Testis (tissue), 3 donors: Measurements from ENCODE around the gene NAPB. TPM values are rescaled to one million over a fixed set of nuclear protein-coding genes. Genes with fewer than 3 reads are reported as not detected.

Source experiments
- DNase-seq: peaks from one replicate; pipeline ENCODE4 v3.0.0-alpha.2; 2019
- H3K27ac ChIP-seq, 2 donors: fragments of 200-600 bp; sonication (generic); one replicate each; pipeline ENCODE4 v1.5.1; 2019
- H3K27me3 ChIP-seq: fragments of 200-600 bp; sonication (generic); one replicate; pipeline ENCODE4 v1.5.1; 2019
- H3K36me3 ChIP-seq: fragments of 200-600 bp; sonication (generic); one replicate; pipeline ENCODE4 v1.5.1; 2017; ENCODE audit warnings: low read depth; ENCODE audit errors: missing control alignments
- H3K4me1 ChIP-seq: fragments of 200-600 bp; sonication (generic); one replicate; pipeline ENCODE4 v1.5.1; 2019
- H3K4me3 ChIP-seq, 2 donors: fragments of 200-600 bp; sonication (generic); one replicate each; pipeline ENCODE4 v1.5.1; 2017 to 2019
- H3K9me3 ChIP-seq: fragments of 200-600 bp; sonication (generic); one replicate; pipeline ENCODE4 v1.5.1; 2017
- CTCF ChIP-seq, 3 experiments: fragments of 450-650 bp in 2 of 3; fragments of 200-600 bp in 1 of 3; sonication (generic) in 1 of 3; IDR thresholded peaks; one replicate each; pipeline ENCODE4 v1.5.1; 2016 to 2019; ENCODE audit warnings: antibody characterized with exemption in 3 of 3, mild to moderate bottlenecking in 2 of 3, moderate library complexity in 1 of 3
- POLR2A ChIP-seq: fragments of 450-650 bp; IDR thresholded peaks from one replicate; pipeline ENCODE4 v1.6.1; 2017; ENCODE audit warnings: antibody characterized with exemption, mild to moderate bottlenecking, moderate library complexity
- WGBS, 2 donors: methylation state at CpG; one replicate each; pipeline ENCODE4 v1.1.5; 2018; 5-methylcytosine and 5-hydroxymethylcytosine counted together
- intact Hi-C: fragments of 100-400 bp; cut with DNase I; formaldehyde crosslinking; loops from one replicate; pipeline ENCODE4 v1.15.1; 2023; ENCODE audit warnings: low total_unique reads
- polyA plus RNA-seq: library from polyadenylated mRNA; stranded (reverse); fragments of 350-450 nt; fragmentation: Illumina TruSeq; extraction: RNeasy Lipid Tissue Mini Kit (QIAGEN cat#74804); gene quantifications from one replicate; pipeline ENCODE4 v1.2.3, GENCODE V29; 2014; ENCODE audit warnings: low read depth, low replicate concordance; ENCODE audit not compliant: insufficient read depth
- total RNA-seq, 2 donors: library from RNA; depleted of rRNA; stranded (reverse); fragments of >200 nt; gene quantifications; one replicate each; pipeline ENCODE4 v1.2.3, GENCODE V29; 2016

Gene NAPB
- total and polyA plus RNA-seq, 3 donors from 2014 or later = 14.7 to 40.4 (median 37.8) TPM

GRCh38 chr20:23399568-23400241 is 21.6 kb downstream of the NAPB start:
- intact Hi-C loops = no loop called here
- Histone ChIP-seq H3K27me3 (no peaks in the 10 kb centered on the region), H3K27ac (no peak overlapping the region), H3K4me3 (no peak overlapping the region), H3K4me1 (peaks cover 49% of the 10 kb centered on the region), H3K36me3 (no peaks in the 10 kb centered on the region), H3K9me3 (no peaks in the 10 kb centered on the region)
- DNase-seq = no peak
- WGBS, 2 donors = 85 to 89% methylated on average over 6 of the region's 6 CpGs
- TF ChIP-seq POLR2A = no peak
- TF ChIP-seq CTCF (IDR thresholded peaks at IDR 0.05) = no peak

- intact Hi-C loops = no loop called here
- Histone ChIP-seq H3K36me3 (no peaks in the 10 kb centered on the region), H3K9me3 (no peaks in the 10 kb centered on the region), H3K27me3 (no peaks in the 10 kb centered on the region), H3K4me3 (no peak overlapping the region), H3K27ac (no peak overlapping the region), H3K4me1 (peaks cover 33% of the 10 kb centered on the region)
- 80 to 87% methylated on average over 2 of the region's 2 CpGs for WGBS, 2 donors
- TF ChIP-seq POLR2A (no peak), CTCF (IDR thresholded peaks at IDR 0.05) (no peak)
- no peak for DNase-seq
Measured at GRCh38 chr20:23397961-23398360, 23.3 kb downstream of the NAPB start.

GRCh38 chr20:23396950-23397627 is 24.2 kb downstream of the NAPB start:
- intact Hi-C loops = no loop called here
- no peak for DNase-seq
- no peak overlapping the region for H3K4me3 ChIP-seq
- H3K9me3 ChIP-seq = no peaks in the 10 kb centered on the region
- H3K4me1 ChIP-seq = peaks cover 26% of the 10 kb centered on the region
- WGBS, 2 donors = 55 to 60% methylated on average over 6 of the region's 6 CpGs
- no peak overlapping the region for H3K27ac ChIP-seq
- no peaks in the 10 kb centered on the region for H3K36me3 ChIP-seq
- no peaks in the 10 kb centered on the region for H3K27me3 ChIP-seq
- TF ChIP-seq CTCF (IDR thresholded peaks at IDR 0.05) = no peak
- no peak for TF ChIP-seq POLR2A

DNA sequence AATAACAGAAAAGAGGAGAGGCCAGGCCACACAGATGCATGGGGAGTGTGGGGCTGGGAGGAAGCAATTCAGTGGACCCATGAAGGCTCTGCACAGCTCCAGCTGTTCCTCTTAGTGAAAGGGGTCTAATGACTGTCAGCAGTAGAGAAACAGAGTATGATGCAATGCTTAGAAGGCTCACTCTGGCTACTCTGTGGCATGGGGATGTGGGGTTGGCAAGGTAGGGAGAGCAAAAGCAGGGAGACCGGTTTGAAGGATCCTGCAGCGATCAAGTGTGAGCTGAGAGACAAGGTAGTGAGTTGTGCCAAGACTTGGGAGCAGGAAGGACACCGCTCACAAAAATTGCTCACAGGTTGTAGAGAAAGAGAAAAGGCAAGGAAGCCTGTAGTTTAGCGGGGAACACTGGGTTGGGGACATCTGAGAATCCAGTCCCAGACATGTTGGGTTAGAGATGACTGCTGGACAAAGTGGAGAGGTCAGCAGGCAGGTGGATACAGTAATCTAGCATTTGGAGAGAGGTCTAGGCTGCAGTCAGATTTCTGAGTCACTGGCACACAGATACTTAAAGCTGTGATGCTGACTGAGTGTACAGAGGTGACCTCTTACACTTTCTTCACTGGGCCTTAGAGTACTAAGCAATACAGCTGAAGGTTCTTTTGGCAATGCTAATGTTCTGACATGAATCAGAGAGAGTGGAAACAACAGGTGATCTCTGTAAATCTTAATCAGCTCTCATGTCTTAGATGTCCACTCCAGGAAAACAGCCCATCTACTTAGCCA is 27.1 kb downstream of the NAPB start:
- Histone ChIP-seq H3K27ac (no peak overlapping the region), H3K27me3 (no peaks in the 10 kb centered on the region), H3K4me3 (no peak overlapping the region), H3K4me1 (peaks cover 8% of the 10 kb centered on the region), H3K36me3 (no peaks in the 10 kb centered on the region), H3K9me3 (no peaks in the 10 kb centered on the region)
- intact Hi-C loops = no loop called here
- TF ChIP-seq POLR2A = no peak
- TF ChIP-seq CTCF (IDR thresholded peaks at IDR 0.05) = no peak
- 92 to 94% methylated on average over 4 of the region's 4 CpGs for WGBS, 2 donors
- DNase-seq = no peak
